A549 (cell line): ENCODE results near the gene CFAP100. TPM values are rescaled to one million over a fixed set of nuclear protein-coding genes. Genes with fewer than 3 reads are reported as not detected.

Experiments
- ATAC-seq, 2 experiments: fragments of 200-7000 bp in 1 of 2; fragments of >200 bp in 1 of 2; cut with Nextera tagmentation in 1 of 2; cut with Tn5 transposase in 1 of 2; 3 replicates each; pipeline versions ENCODE4 v1.8.0 to v1.9.1; 2018 to 2020; ENCODE audit warnings: mild to moderate bottlenecking in 1 of 2, moderate library complexity in 1 of 2
- CTCF ChIA-PET: fragments of 300-600 bp; sonication (Branson Sonifier 250); formaldehyde crosslinking; extraction: SDS; loops from one replicate; lab custom pipeline; 2021; ENCODE audit warnings: antibody characterized with exemption, inconsistent platforms; lab: Yijun Ruan, JAX
- POLR2A ChIA-PET: fragments of 350-600 bp; formaldehyde crosslinking; extraction: SDS; loops from one replicate; lab custom pipeline; 2021; ENCODE audit warnings: antibody characterized with exemption, inconsistent platforms; lab: Yijun Ruan, JAX
- DNase-seq, 2 experiments: peaks; one replicate each; pipeline versions ENCODE4 v3.0.0 to v3.0.0-alpha.2; 2011 to 2016; ENCODE audit warnings: low read depth in 1 of 2, low spot score in 1 of 2
- FAIRE-seq: peaks from 2 replicates; lab custom pipeline; 2011; peaks lifted over from hg19 to GRCh38; lab: Jason Lieb, UNC
- H3K27ac ChIP-seq, 2 experiments: fragments of >200 bp; sonication (Bioruptor Twin); formaldehyde crosslinking; 3 replicates each; pipeline ENCODE4 v1.5.1; 2016 to 2017
- H3K4me1 ChIP-seq: fragments of >200 bp; sonication (Bioruptor Twin); formaldehyde crosslinking; 3 replicates; pipeline ENCODE4 v1.6.1; 2016
- H3K4me2 ChIP-seq: fragments of >200 bp; sonication (Bioruptor Twin); formaldehyde crosslinking; 3 replicates; pipeline ENCODE4 v1.6.1; 2016
- H3K4me3 ChIP-seq: fragments of >200 bp; sonication (Bioruptor Twin); formaldehyde crosslinking; 3 replicates; pipeline ENCODE4 v1.5.1; 2016
- H3K9me3 ChIP-seq: fragments of >200 bp; sonication (Bioruptor Twin); formaldehyde crosslinking; 3 replicates; pipeline ENCODE4 v1.6.1; 2016
- CBX2 ChIP-seq: fragments of 200-600 bp; sonication (generic); IDR thresholded peaks from 2 replicates; pipeline ENCODE4 v1.6.1; 2016; ENCODE audit warnings: low read depth, mild to moderate bottlenecking, borderline replicate concordance
- CBX8 ChIP-seq: fragments of 200-600 bp; sonication (generic); IDR thresholded peaks from 2 replicates; pipeline ENCODE4 v1.6.1; 2016
- CHD2 ChIP-seq: fragments of 150-350 bp; IDR thresholded peaks from 2 replicates; pipeline ENCODE4 v1.6.1; 2014; ENCODE audit warnings: low read length; ENCODE audit not compliant: partially characterized antibody
- CHD4 ChIP-seq: fragments of 200-600 bp; sonication (generic); IDR thresholded peaks from 2 replicates; pipeline ENCODE4 v1.6.1; 2016; ENCODE audit warnings: antibody characterized with exemption, mild to moderate bottlenecking, borderline replicate concordance
- EHMT2 ChIP-seq: fragments of 200-600 bp; sonication (generic); IDR thresholded peaks from 2 replicates; pipeline ENCODE4 v1.6.1; 2016; ENCODE audit warnings: antibody characterized with exemption, low read depth, mild to moderate bottlenecking, moderate library complexity
- EP300 ChIP-seq, 2 experiments: fragments of >200 bp; sonication (Bioruptor Twin); formaldehyde crosslinking; IDR thresholded peaks; 2 replicates in 1 of 2; 3 replicates in 1 of 2; pipeline ENCODE4 v1.6.1; 2016 to 2017
- ESRRA ChIP-seq: fragments of 150-350 bp; IDR thresholded peaks from 2 replicates; pipeline ENCODE4 v1.6.1; 2014; ENCODE audit warnings: mild to moderate bottlenecking, low read length, borderline replicate concordance
- FOSB ChIP-seq: fragments of 250-450 bp; sonication (Bioruptor Pico); IDR thresholded peaks from 2 replicates; pipeline ENCODE4 v1.5.0; 2020; ENCODE audit warnings: mild to moderate bottlenecking, moderate library complexity
- FOSL2 ChIP-seq, 2 experiments: fragments of 450-650 bp in 1 of 2; fragments of >200 bp in 1 of 2; sonication (Bioruptor Twin) in 1 of 2; formaldehyde crosslinking; IDR thresholded peaks; 2 replicates each; pipeline versions ENCODE4 v1.5.0 to v1.6.1; 2016 to 2020; ENCODE audit warnings: mild to moderate bottlenecking in 1 of 2, moderate library complexity in 1 of 2
- HDAC2 ChIP-seq: fragments of 200-600 bp; sonication (generic); IDR thresholded peaks from 2 replicates; pipeline ENCODE4 v1.6.1; 2016
- KDM1A ChIP-seq: fragments of 200-600 bp; sonication (generic); IDR thresholded peaks from 2 replicates; pipeline ENCODE4 v1.6.1; 2016; ENCODE audit warnings: low read depth, mild to moderate bottlenecking
- NFE2L2 ChIP-seq: fragments of 150-350 bp; conservative IDR thresholded peaks from 2 replicates; pipeline ENCODE4 v1.6.1; 2014; ENCODE audit warnings: low read length
- NPAS2 ChIP-seq: fragments of 250-450 bp; sonication (Bioruptor Pico); IDR thresholded peaks from 2 replicates; pipeline ENCODE4 v1.8.0; 2022; ENCODE audit warnings: mild to moderate bottlenecking, moderate library complexity, borderline replicate concordance
- POLR2AphosphoS2 ChIP-seq: conservative IDR thresholded peaks from 2 replicates; pipeline ENCODE4 v1.6.1; 2012; ENCODE audit warnings: low read length, improper control_type of control experiment, inconsistent platforms
- TP53 ChIP-seq: fragments of 250-450 bp; sonication (Bioruptor Pico); IDR thresholded peaks from 2 replicates; pipeline ENCODE4 v1.5.0; 2021; ENCODE audit warnings: mild to moderate bottlenecking, moderate library complexity
- ZFP36 ChIP-seq: fragments of 450-650 bp; IDR thresholded peaks from 2 replicates; pipeline ENCODE4 v1.6.1; 2014; ENCODE audit warnings: borderline replicate concordance; ENCODE audit not compliant: partially characterized antibody
- ZNF302 ChIP-seq: fragments of 250-450 bp; sonication (Bioruptor Pico); IDR thresholded peaks from 2 replicates; pipeline ENCODE4 v1.9.0; 2021; ENCODE audit warnings: inconsistent platforms, mild to moderate bottlenecking, moderate library complexity
- WGBS: methylation state at CpG from one replicate; pipeline ENCODE4 v1.1.6; 2017; ENCODE audit errors: missing lambda C conversion rate; 5-methylcytosine and 5-hydroxymethylcytosine counted together
- polyA plus RNA-seq, 4 experiments: library from polyadenylated mRNA; depleted of rRNA in 3 of 4; stranded (reverse); fragments of >200 nt; fragmentation: RNase III in 1 of 4; extraction: RNeasy Plus Mini Kit Qiagen cat#74134 plus additional on column Dnase treatment in 1 of 4; gene quantifications; 2 replicates in 3 of 4; 3 replicates in 1 of 4; pipeline ENCODE4 v1.2.3, GENCODE V29; 2011 to 2017
- TF ChIP-seq, protein P1 (sequence below): IDR thresholded peaks from 2 replicates; pipeline ENCODE4 v1.6.1; 2012
- TF ChIP-seq, protein P2 (sequence below): fragments of 150-350 bp; IDR thresholded peaks from 2 replicates; pipeline ENCODE4 v1.6.1; 2014; ENCODE audit warnings: low read depth, mild to moderate bottlenecking, low read length

CFAP100 gene
- polyA plus RNA-seq, 2 of the 4 experiments (the other 2 are of a cell fraction), result not detected

DNA sequence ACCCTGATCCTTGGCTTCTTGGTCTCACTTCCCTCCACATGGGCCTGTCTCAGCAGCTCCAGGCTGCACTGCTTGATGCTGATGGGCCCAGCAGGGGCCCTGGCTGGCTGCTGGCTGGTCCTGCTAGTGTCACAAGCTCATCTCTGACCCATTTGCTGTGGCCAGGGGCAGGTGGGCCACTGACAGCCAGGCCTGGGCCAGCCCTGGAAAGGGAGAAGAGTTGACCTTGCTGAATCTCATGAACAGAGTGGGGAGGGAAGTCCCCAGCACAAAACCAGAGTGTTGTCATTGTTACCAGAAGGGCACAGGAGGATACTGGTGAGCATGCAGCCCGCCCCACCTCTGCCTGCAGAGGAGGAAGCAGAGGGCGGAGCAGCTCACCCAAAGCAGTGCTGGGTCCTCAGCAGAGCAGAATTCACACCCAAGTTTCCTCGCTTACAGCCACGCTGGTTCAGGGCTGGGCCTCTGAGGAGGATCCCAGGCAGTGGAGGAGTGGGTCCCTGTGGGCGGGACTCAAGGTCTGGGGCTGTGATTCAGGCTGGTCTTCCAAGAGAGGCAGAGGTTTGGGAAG is 29.9 kb upstream of the CFAP100 start:
- WGBS, result 79% methylated on average over 2 of the region's 5 CpGs
- TF ChIP-seq FOSB (CRISPR knock-in tag) (no peak), EP300 (IDR thresholded peaks at IDR 0.05) (no peak), NPAS2 (no peak), ZFP36 (no peak), CHD2 (no peak), TP53 (CRISPR knock-in tag) (no peak), CHD4 (no peak), FOSL2 (IDR thresholded peaks at IDR 0.05) (no peak), FOSL2 (CRISPR knock-in tag; IDR thresholded peaks at IDR 0.05) (no peak), NFE2L2 (no peak), CBX2 (no peak), CBX8 (no peak), EHMT2 (no peak), ESRRA (no peak)
- TF ChIP-seq, protein P1, sequence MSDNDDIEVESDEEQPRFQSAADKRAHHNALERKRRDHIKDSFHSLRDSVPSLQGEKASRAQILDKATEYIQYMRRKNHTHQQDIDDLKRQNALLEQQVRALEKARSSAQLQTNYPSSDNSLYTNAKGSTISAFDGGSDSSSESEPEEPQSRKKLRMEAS, result no peak
- TF ChIP-seq, protein P2, sequence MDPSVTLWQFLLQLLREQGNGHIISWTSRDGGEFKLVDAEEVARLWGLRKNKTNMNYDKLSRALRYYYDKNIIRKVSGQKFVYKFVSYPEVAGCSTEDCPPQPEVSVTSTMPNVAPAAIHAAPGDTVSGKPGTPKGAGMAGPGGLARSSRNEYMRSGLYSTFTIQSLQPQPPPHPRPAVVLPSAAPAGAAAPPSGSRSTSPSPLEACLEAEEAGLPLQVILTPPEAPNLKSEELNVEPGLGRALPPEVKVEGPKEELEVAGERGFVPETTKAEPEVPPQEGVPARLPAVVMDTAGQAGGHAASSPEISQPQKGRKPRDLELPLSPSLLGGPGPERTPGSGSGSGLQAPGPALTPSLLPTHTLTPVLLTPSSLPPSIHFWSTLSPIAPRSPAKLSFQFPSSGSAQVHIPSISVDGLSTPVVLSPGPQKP, result no peak
- FAIRE-seq (no peak), DNase-seq (no peak), ATAC-seq (no peak)
- Histone ChIP-seq H3K27ac (no peak overlapping the region), H3K4me1 (no peaks in the 10 kb centered on the region), H3K9me3 (no peaks in the 10 kb centered on the region), H3K4me2 (no peak overlapping the region), H3K4me3 (no peak overlapping the region)
- ChIA-PET CTCF (interaction anchor here (0.8 to 1.5 kb wide), 3 partner anchors 13 to 231 kb away, joined by 3 to 6 read pairs (median 4); no protein-coding TSS in a partner anchor), POLR2A (no interaction called here)

DNA sequence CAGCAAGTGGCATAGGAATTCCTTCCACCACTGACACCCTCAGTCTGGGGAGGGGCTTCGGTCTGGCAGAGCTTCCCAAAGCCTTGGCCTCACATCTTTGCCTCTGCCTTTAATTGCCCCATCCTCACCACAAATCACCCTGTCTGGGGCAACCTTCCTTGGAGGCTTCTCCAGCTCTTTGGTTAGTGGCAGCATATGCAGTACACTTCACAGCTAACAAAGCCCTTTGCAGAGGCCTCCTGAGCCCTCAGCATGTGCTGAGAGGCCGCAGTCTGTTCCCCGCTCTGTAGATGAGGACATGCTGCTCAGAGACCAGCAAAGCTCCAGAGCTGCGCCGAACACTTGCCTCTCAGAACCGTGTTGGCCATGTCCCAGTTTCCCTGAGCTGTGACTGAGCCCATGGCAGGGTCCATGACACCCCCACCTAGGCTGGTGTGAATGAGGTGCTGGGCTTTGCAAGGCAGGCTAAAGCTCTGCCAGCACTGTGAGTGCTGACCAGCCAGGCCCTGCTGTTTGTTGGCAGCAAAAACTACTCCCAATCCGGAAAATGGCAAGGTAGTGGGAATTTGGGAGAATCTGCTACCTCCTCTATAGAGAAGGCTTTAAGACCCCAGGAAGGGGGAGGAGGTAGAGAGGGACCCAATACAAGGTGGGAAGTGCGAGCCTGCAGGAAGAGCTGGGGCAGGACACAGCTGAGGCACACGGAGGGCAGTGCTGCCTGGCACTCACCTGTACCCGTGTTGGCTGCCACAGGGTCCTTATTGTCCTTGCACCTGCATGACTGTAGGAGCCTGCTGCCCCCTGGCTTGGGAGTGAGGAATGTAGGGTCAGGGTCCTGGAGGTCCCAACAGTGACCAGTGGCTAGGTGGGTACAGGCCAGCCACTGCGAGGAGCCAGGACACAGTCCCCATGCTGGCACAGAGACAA is 29.1 kb upstream of the CFAP100 start:
- ATAC-seq, result no peak
- no peak for FAIRE-seq
- ChIA-PET POLR2A (no interaction called here), CTCF (interaction anchor here (0.8 to 1.5 kb wide), 2 partner anchors 231 kb away, joined by 3 to 6 read pairs; no protein-coding TSS in a partner anchor)
- Histone ChIP-seq H3K4me3 (no peak overlapping the region), H3K27ac (no peak overlapping the region), H3K9me3 (no peaks in the 10 kb centered on the region), H3K4me2 (no peak overlapping the region), H3K4me1 (no peaks in the 10 kb centered on the region)
- TF ChIP-seq ZNF302 (no peak), KDM1A (no peak), NFE2L2 (no peak), HDAC2 (no peak), POLR2AphosphoS2 (no peak)
- TF ChIP-seq, protein P1, result no peak
- no peak for DNase-seq
- WGBS, result 61% methylated on average over 6 of the region's 11 CpGs

DNA sequence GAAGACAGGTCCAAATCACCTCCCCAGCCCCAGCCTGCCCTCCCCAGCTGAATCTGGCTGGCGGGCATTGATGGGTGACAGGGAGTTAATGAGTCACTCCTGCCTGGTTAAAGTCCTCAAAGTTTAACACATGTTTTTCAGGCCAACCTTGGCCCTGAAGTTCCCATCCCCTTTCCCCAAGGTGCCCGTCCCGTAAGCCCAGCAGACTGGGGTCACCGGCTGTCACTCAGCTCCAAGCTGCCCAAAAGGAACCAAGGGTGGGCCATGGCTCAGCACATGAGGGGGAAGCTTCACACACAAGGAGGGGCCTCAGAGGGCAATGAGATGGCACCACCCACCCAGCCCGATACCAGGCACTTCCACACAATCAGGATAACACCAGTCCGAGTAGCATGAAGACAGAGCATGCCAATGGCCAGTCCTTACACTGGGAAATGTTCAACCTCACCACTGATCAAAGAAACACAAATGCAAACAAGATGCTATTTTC is 27.3 kb upstream of the CFAP100 start:
- POLR2A ChIA-PET, result no interaction called here
- Histone ChIP-seq H3K4me2 (no peak overlapping the region), H3K4me3 (no peak overlapping the region), H3K9me3 (no peaks in the 10 kb centered on the region), H3K27ac (no peak overlapping the region), H3K4me1 (no peaks in the 10 kb centered on the region)
- ATAC-seq, result no peak
- TF ChIP-seq CBX8, result no peak
- 96% methylated on average over 4 of the region's 6 CpGs for WGBS
- CTCF ChIA-PET, result interaction anchor here (0.9 to 1.0 kb wide), 2 partner anchors 9 to 14 kb away, joined by 3 read pairs; no protein-coding TSS in a partner anchor
- DNase-seq, result no peak
- FAIRE-seq, result no peak
